Activated CD8-positive, alpha-beta memory T cell treated with anti-CD3 and anti-CD28 coated beads for 4 hours (primary cell): Measurements from ENCODE around the gene OR10H4.
"Not testable (repeated sequence)": the region's sequence is repeated elsewhere in the genome, so short reads cannot be mapped to it uniquely, and the experiment has no call there.

ENCODE experiments used
- DNase-seq, 2 donors: peaks; one replicate each; pipeline ENCODE4 v3.0.0-alpha.2; 2020; ENCODE audit warnings: low read depth in 2 of 2

Gene OR10H4

GRCh38 chr19:15948223-15949058 is at the start of gene OR10H4:
TSS of gene OR10H4 (plus strand) at chr19:15949008. CDS start at chr19:15949008, 0 bp downstream.
- DNase-seq: no peak

- DNase-seq: not testable (repeated sequence)
Observed at GRCh38 chr19:15899561-15899960, 49.2 kb upstream of the OR10H4 start.

- not testable (repeated sequence) for DNase-seq
Observed at GRCh38 chr19:15900032-15900431, 48.8 kb upstream of the OR10H4 start.

- no peak for DNase-seq
Observed at GRCh38 chr19:15900504-15900903, 48.3 kb upstream of the OR10H4 start.

GRCh38 chr19:15902254-15902653 is 46.6 kb upstream of the OR10H4 start:
- no peak for DNase-seq

GRCh38 chr19:15902898-15903297 is 45.9 kb upstream of the OR10H4 start:
- not testable (repeated sequence) for DNase-seq

- DNase-seq: no peak
Observed at GRCh38 chr19:15905026-15905425, 43.8 kb upstream of the OR10H4 start.

- no peak for DNase-seq
Observed at GRCh38 chr19:15911599-15912235, 37.1 kb upstream of the OR10H4 start.

GRCh38 chr19:15913384-15913783 is 35.4 kb upstream of the OR10H4 start:
- no peak for DNase-seq

GRCh38 chr19:15913830-15914229 is 35.0 kb upstream of the OR10H4 start:
- no peak for DNase-seq

- DNase-seq: no peak
Observed at GRCh38 chr19:15915109-15915508, 33.7 kb upstream of the OR10H4 start.

GRCh38 chr19:15919243-15919642 is 29.6 kb upstream of the OR10H4 start:
- DNase-seq: no peak

- DNase-seq: no peak
Observed at GRCh38 chr19:15922021-15922420, 26.8 kb upstream of the OR10H4 start.

- DNase-seq: no peak
Observed at GRCh38 chr19:15923702-15924101, 25.1 kb upstream of the OR10H4 start.

- no peak for DNase-seq
Observed at GRCh38 chr19:15926484-15926883, 22.3 kb upstream of the OR10H4 start.

- DNase-seq: no peak
Observed at GRCh38 chr19:15928321-15928720, 20.5 kb upstream of the OR10H4 start.

GRCh38 chr19:15933761-15934331 is 15.0 kb upstream of the OR10H4 start:
- DNase-seq: peak in 1 of 2 donors; percentile 2

GRCh38 chr19:15934332-15935078 is 14.3 kb upstream of the OR10H4 start, which contains the start of gene CYP4F11:
TSS of gene CYP4F11 (minus strand) at chr19:15934529. CDS start at chr19:15934408, 121 bp downstream.
- no peak for DNase-seq

- no peak for DNase-seq
Observed at GRCh38 chr19:15935167-15935702, 13.6 kb upstream of the OR10H4 start.

- DNase-seq: no peak
Observed at GRCh38 chr19:15936173-15936572, 12.6 kb upstream of the OR10H4 start.

GRCh38 chr19:15936950-15937349 is 11.9 kb upstream of the OR10H4 start:
- DNase-seq: no peak

- DNase-seq: no peak
Observed at GRCh38 chr19:15937771-15938170, 11.0 kb upstream of the OR10H4 start.
